K562 (cell line): ENCODE data around the gene FBXW12. TPM values are rescaled to one million over a fixed set of nuclear protein-coding genes. Genes with fewer than 3 reads are reported as not detected.

Source experiments
- CBFA2T3 ChIP-seq: fragments of 450-650 bp; IDR thresholded peaks from 2 replicates; pipeline ENCODE4 v1.6.1; 2017
- CHD1 ChIP-seq: fragments of 200-600 bp; sonication (generic); IDR thresholded peaks from one replicate; pipeline ENCODE4 v1.6.1; 2012; ENCODE audit warnings: mild to moderate bottlenecking, moderate library complexity, low read length, inconsistent platforms
- EWSR1 ChIP-seq: fragments of 450-650 bp; IDR thresholded peaks from 2 replicates; pipeline ENCODE4 v1.6.1; 2018; ENCODE audit warnings: borderline replicate concordance, mild to moderate bottlenecking, low read depth, moderate library complexity; ENCODE audit not compliant: partially characterized antibody
- HINFP ChIP-seq: fragments of 450-650 bp; conservative IDR thresholded peaks from 2 replicates; pipeline ENCODE4 v1.6.1; 2016; ENCODE audit warnings: missing genetic modification characterization, low read depth, mild to moderate bottlenecking, control low read depth, missing compliant biosample characterization
- KLF13 ChIP-seq: fragments of 450-650 bp; IDR thresholded peaks from 2 replicates; pipeline ENCODE4 v1.6.1; 2016; ENCODE audit warnings: missing genetic modification characterization, low read depth, mild to moderate bottlenecking, missing compliant biosample characterization, moderate library complexity, borderline replicate concordance
- PHF21A ChIP-seq: fragments of 450-650 bp; IDR thresholded peaks from 2 replicates; pipeline ENCODE4 v1.6.1; 2017; ENCODE audit warnings: low read depth, borderline replicate concordance
- ZNF12 ChIP-seq: sonication (generic); formaldehyde crosslinking; IDR thresholded peaks from 2 replicates; pipeline ENCODE4 v1.4.0; 2020; ENCODE audit warnings: mild to moderate bottlenecking, missing genetic modification reagents
- ZNF586 ChIP-seq: fragments of 450-650 bp; formaldehyde crosslinking; conservative IDR thresholded peaks from 2 replicates; pipeline ENCODE4 v1.4.0; 2020; ENCODE audit warnings: mild to moderate bottlenecking, moderate library complexity
- ZNF76 ChIP-seq: fragments of 250-450 bp; sonication (Bioruptor Pico); IDR thresholded peaks from 2 replicates; pipeline ENCODE4 v1.4.0; 2020; ENCODE audit warnings: mild to moderate bottlenecking, moderate library complexity, borderline replicate concordance
- polyA plus RNA-seq, 8 experiments: library from polyadenylated mRNA; depleted of rRNA in 4 of 8; stranded (reverse) in 5 of 8; unstranded in 3 of 8; fragments of >200 nt; fragmentation: Nextera tagmentation in 2 of 8; fragmentation: Illumina TruSeq in 1 of 8; extraction: Ambion mirVana in 2 of 8; extraction: Trizol in 1 of 8; gene quantifications; 2 replicates each; pipeline versions ENCODE4 v1.2.1 to v1.2.3, GENCODE V29; 2011 to 2014; ENCODE audit warnings: inconsistent platforms in 1 of 8, missing spikeins in 1 of 8
- total RNA-seq, 7 experiments: library from RNA; depleted of rRNA in 6 of 7; stranded (reverse); fragments of >200 nt in 6 of 7; fragmentation: Illumina TruSeq in 2 of 7; extraction: Trizol in 2 of 7; gene quantifications; 2 replicates each; pipeline versions ENCODE4 v1.2.1 to v1.2.3, GENCODE V29; 2011 to 2021; ENCODE audit warnings: low replicate concordance in 1 of 7
- TF ChIP-seq, protein P1 (sequence below), 2 experiments: IDR thresholded peaks in 1 of 2; conservative IDR thresholded peaks in 1 of 2; 2 replicates each; pipeline ENCODE4 v1.6.1; 2016; ENCODE audit warnings: low read depth in 2 of 2, mild to moderate bottlenecking in 1 of 2, missing compliant biosample characterization in 1 of 2, missing genetic modification characterization in 1 of 2, moderate library complexity in 1 of 2

FBXW12 gene
- total and polyA plus RNA-seq, 9 of the 15 experiments (the other 6 are each of a cell fraction or from before 2014, with no cell fraction given): 0.04 to 0.07 (median 0.06) TPM; not detected in 6

DNA sequence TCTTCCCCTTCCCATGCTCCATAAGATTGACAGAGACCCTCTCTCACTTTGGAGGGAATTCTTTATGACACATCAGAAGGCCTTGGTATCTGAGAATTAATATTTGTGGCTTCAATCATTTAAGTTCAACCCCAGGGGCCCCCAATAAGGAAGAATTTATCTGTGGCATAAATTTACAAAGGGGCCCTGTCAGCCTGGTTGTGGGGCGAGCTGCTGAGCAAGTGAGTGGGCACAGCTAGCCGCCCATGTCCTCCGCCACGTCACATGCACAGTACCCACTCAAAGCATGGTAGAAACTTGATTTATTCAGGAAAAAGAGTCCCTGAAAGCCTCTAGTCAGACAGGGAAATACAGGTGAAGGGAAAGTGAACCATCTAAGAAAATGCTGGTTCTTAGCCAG, 44.5 kb downstream of the FBXW12 start (continued):
- TF ChIP-seq, protein P1, sequence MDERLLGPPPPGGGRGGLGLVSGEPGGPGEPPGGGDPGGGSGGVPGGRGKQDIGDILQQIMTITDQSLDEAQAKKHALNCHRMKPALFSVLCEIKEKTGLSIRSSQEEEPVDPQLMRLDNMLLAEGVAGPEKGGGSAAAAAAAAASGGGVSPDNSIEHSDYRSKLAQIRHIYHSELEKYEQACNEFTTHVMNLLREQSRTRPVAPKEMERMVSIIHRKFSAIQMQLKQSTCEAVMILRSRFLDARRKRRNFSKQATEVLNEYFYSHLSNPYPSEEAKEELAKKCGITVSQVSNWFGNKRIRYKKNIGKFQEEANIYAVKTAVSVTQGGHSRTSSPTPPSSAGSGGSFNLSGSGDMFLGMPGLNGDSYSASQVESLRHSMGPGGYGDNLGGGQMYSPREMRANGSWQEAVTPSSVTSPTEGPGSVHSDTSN (CRISPR knock-in tag; IDR thresholded peaks at IDR 0.05; ENCODE audit: low read depth): no peak
- TF ChIP-seq, protein P1 (tag; conservative IDR thresholded peaks at IDR 0.05; ENCODE audit: low read depth): no peak
- TF ChIP-seq KLF13 (tag) (no peak), ZNF76 (CRISPR knock-in tag) (no peak), CHD1 (no peak), ZNF586 (CRISPR knock-in tag) (no peak), EWSR1 (no peak), ZNF12 (CRISPR knock-in tag) (no peak), CBFA2T3 (no peak), PHF21A (no peak), HINFP (no peak)
